BJ (cell line): Measurements from ENCODE around the gene CDC42BPB. TPM values are rescaled to one million over a fixed set of nuclear protein-coding genes. Genes with fewer than 3 reads are reported as not detected.
"Not testable (repeated sequence)": the region's sequence is repeated elsewhere in the genome, so short reads cannot be mapped to it uniquely, and the experiment has no call there.

Source experiments
- CTCF ChIA-PET: fragments of 350-600 bp; formaldehyde crosslinking; extraction: SDS; loops from one replicate; lab custom pipeline; 2021; ENCODE audit warnings: antibody characterized with exemption, inconsistent platforms; lab: Yijun Ruan, JAX
- POLR2A ChIA-PET: fragments of 300-600 bp; sonication (Branson Sonifier 250); formaldehyde crosslinking; extraction: SDS; loops from one replicate; lab custom pipeline; 2021; ENCODE audit warnings: antibody characterized with exemption; lab: Charles Lee
- DNase-seq: peaks from one replicate; pipeline ENCODE4 v3.0.0-alpha.2; 2011; ENCODE audit warnings: low read depth
- H3K27me3 ChIP-seq: 2 replicates; pipeline ENCODE4 v1.6.0; 2011; ENCODE audit warnings: low read length; ENCODE audit not compliant: control insufficient read depth, insufficient read depth
- H3K36me3 ChIP-seq: 2 replicates; pipeline ENCODE4 v1.5.1; 2011; ENCODE audit warnings: low read length; ENCODE audit not compliant: control insufficient read depth, insufficient read depth
- H3K4me3 ChIP-seq: 2 replicates; pipeline ENCODE4 v1.5.1; 2011; ENCODE audit warnings: low read depth, mild to moderate bottlenecking, control low read depth, low read length
- CTCF ChIP-seq: IDR thresholded peaks from 2 replicates; pipeline ENCODE4 v1.5.1; 2011; ENCODE audit warnings: low read depth, mild to moderate bottlenecking, control low read depth, inconsistent platforms, low read length, moderate library complexity; ENCODE audit not compliant: insufficient read depth
- polyA plus RNA-seq: library from polyadenylated mRNA; depleted of rRNA; stranded (reverse); fragments of >200 nt; gene quantifications from 2 replicates; pipeline ENCODE4 v1.2.3, GENCODE V29; 2011

The CDC42BPB gene
- polyA plus RNA-seq, 1 experiment: 66.5 TPM

- no peaks in the 10 kb centered on the region for H3K27me3 ChIP-seq
- no peaks in the 10 kb centered on the region for H3K36me3 ChIP-seq
- DNase-seq: no peak
- no peak for TF ChIP-seq CTCF
- POLR2A ChIA-PET: no interaction called here
- CTCF ChIA-PET: interaction anchor here (0.8 kb wide), 1 partner anchor 20 kb away, joined by 4 read pairs; no protein-coding TSS in a partner anchor
- H3K4me3 ChIP-seq: no peak overlapping the region
These were observed 29.9 kb downstream of the CDC42BPB start for GRCh38 chr14:103027451-103027850.

GRCh38 chr14:103026988-103027387 is 30.4 kb downstream of the CDC42BPB start:
- ChIA-PET CTCF (interaction anchor here (0.8 kb wide), 1 partner anchor 20 kb away, joined by 4 read pairs; no protein-coding TSS in a partner anchor), POLR2A (no interaction called here)
- Histone ChIP-seq H3K36me3 (no peaks in the 10 kb centered on the region), H3K4me3 (no peak overlapping the region), H3K27me3 (no peaks in the 10 kb centered on the region)
- no peak for TF ChIP-seq CTCF
- no peak for DNase-seq

- H3K4me3 ChIP-seq, POLR2A ChIA-PET, H3K27me3 ChIP-seq, H3K36me3 ChIP-seq, DNase-seq: not testable (repeated sequence)
- CTCF ChIA-PET: interaction anchor here (1.2 kb wide), 1 partner anchor 12 kb away, joined by 3 read pairs; no protein-coding TSS in a partner anchor
These were observed 31.2 kb downstream of the CDC42BPB start for GRCh38 chr14:103026196-103026595.

GRCh38 chr14:103023881-103024473 is 33.4 kb downstream of the CDC42BPB start:
- CTCF ChIA-PET: interaction anchor here (0.8 to 0.9 kb wide), 2 partner anchors 8 to 81 kb away, joined by 3 read pairs; no protein-coding TSS in a partner anchor
- Histone ChIP-seq H3K4me3 (no peak overlapping the region), H3K36me3 (peaks cover 1% of the 10 kb centered on the region), H3K27me3 (no peaks in the 10 kb centered on the region)
- no peak for TF ChIP-seq CTCF
- POLR2A ChIA-PET: no interaction called here
- no peak for DNase-seq

GRCh38 chr14:103022685-103023044 is 34.7 kb downstream of the CDC42BPB start:
- POLR2A ChIA-PET: no interaction called here
- no peak for DNase-seq
- TF ChIP-seq CTCF: no peak
- H3K36me3 ChIP-seq: peaks cover 1% of the 10 kb centered on the region
- CTCF ChIA-PET: no interaction called here
- H3K27me3 ChIP-seq: no peaks in the 10 kb centered on the region
- no peak overlapping the region for H3K4me3 ChIP-seq
